ENCODE measurements around the gene DIS3L2. TPM values are rescaled to one million over a fixed set of nuclear protein-coding genes. Genes with fewer than 3 reads are reported as not detected.
"Not testable (repeated sequence)": the region's sequence is repeated elsewhere in the genome, so short reads cannot be mapped to it uniquely, and the experiment has no call there.

Gene DIS3L2
- total RNA-seq, 2 donors from 2014 or later, result 22.6 to 32.3 TPM

GRCh38 chr2:232369126-232369951 lies 407.8 kb downstream of the DIS3L2 start:
- Histone ChIP-seq H3K27me3 (no peaks in the 10 kb centered on the region), H3K9me3 (no peaks in the 10 kb centered on the region), H3K4me3 (no peak overlapping the region), H3K27ac (no peak overlapping the region), H3K36me3 (no peaks in the 10 kb centered on the region), H3K9ac (ENCODE audit: low read depth in 2 of 2, low read length in 2 of 2) (no peak overlapping the region), H3K4me1 (no peaks in the 10 kb centered on the region)
- intact Hi-C loops (cut with DNase I), result loop anchor here (5.0 kb wide), 1 partner anchor 68 kb away; no protein-coding TSS in a partner anchor
- TF ChIP-seq, protein P1, sequence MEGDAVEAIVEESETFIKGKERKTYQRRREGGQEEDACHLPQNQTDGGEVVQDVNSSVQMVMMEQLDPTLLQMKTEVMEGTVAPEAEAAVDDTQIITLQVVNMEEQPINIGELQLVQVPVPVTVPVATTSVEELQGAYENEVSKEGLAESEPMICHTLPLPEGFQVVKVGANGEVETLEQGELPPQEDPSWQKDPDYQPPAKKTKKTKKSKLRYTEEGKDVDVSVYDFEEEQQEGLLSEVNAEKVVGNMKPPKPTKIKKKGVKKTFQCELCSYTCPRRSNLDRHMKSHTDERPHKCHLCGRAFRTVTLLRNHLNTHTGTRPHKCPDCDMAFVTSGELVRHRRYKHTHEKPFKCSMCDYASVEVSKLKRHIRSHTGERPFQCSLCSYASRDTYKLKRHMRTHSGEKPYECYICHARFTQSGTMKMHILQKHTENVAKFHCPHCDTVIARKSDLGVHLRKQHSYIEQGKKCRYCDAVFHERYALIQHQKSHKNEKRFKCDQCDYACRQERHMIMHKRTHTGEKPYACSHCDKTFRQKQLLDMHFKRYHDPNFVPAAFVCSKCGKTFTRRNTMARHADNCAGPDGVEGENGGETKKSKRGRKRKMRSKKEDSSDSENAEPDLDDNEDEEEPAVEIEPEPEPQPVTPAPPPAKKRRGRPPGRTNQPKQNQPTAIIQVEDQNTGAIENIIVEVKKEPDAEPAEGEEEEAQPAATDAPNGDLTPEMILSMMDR (IDR thresholded peaks at IDR 0.05), result no peak
- DNase-seq, result no peak

- intact Hi-C loops (cut with DNase I); H3K4me3 ChIP-seq; H3K9ac ChIP-seq (ENCODE audit: low read depth in 2 of 2, low read length in 2 of 2); H3K27ac ChIP-seq; H3K27me3 ChIP-seq; DNase-seq; H3K4me1 ChIP-seq; H3K36me3 ChIP-seq; H3K9me3 ChIP-seq: not testable (repeated sequence)
Measured at GRCh38 chr2:232370007-232370406, 408.5 kb downstream of the DIS3L2 start.

GRCh38 chr2:232372231-232373208 lies 411.0 kb downstream of the DIS3L2 start:
- Histone ChIP-seq H3K4me1 (no peaks in the 10 kb centered on the region), H3K27me3 (no peaks in the 10 kb centered on the region), H3K36me3 (no peaks in the 10 kb centered on the region), H3K9ac (ENCODE audit: low read depth in 2 of 2, low read length in 2 of 2) (no peak overlapping the region), H3K9me3 (no peaks in the 10 kb centered on the region), H3K4me3 (no peak overlapping the region), H3K27ac (no peak overlapping the region)
- TF ChIP-seq, protein P1 (IDR thresholded peaks at IDR 0.05), result no peak
- DNase-seq, result no peak
- intact Hi-C loops (cut with DNase I), result no loop called here

GRCh38 chr2:232374356-232374755 lies 412.8 kb downstream of the DIS3L2 start:
- Histone ChIP-seq H3K9me3 (no peaks in the 10 kb centered on the region), H3K27me3 (no peaks in the 10 kb centered on the region), H3K9ac (ENCODE audit: low read depth in 2 of 2, low read length in 2 of 2) (no peak overlapping the region), H3K4me3 (no peak overlapping the region), H3K27ac (no peak overlapping the region), H3K36me3 (no peaks in the 10 kb centered on the region), H3K4me1 (no peaks in the 10 kb centered on the region)
- intact Hi-C loops (cut with DNase I), result no loop called here
- DNase-seq, result no peak
- TF ChIP-seq, protein P1 (IDR thresholded peaks at IDR 0.05), result no peak

- Histone ChIP-seq H3K4me3 (no peak overlapping the region), H3K27me3 (no peaks in the 10 kb centered on the region), H3K36me3 (no peaks in the 10 kb centered on the region), H3K27ac (no peak overlapping the region), H3K4me1 (no peaks in the 10 kb centered on the region), H3K9me3 (no peaks in the 10 kb centered on the region), H3K9ac (ENCODE audit: low read depth in 2 of 2, low read length in 2 of 2) (no peak overlapping the region)
- no peak for DNase-seq
- intact Hi-C loops (cut with DNase I), result no loop called here
- TF ChIP-seq, protein P1 (IDR thresholded peaks at IDR 0.05), result no peak
Measured at GRCh38 chr2:232375164-232375563, 413.7 kb downstream of the DIS3L2 start.
